H1 (cell line): ENCODE data around the gene CAMK2D. TPM values are rescaled to one million over a fixed set of nuclear protein-coding genes. Genes with fewer than 3 reads are reported as not detected.

Source experiments
- CTCF ChIA-PET: fragments of 300-600 bp; sonication (Branson Sonifier 250); formaldehyde crosslinking; loops from one replicate; lab custom pipeline; 2021; ENCODE audit not compliant: partially characterized antibody; lab: Charles Lee
- POLR2A ChIA-PET: fragments of 300-600 bp; sonication (Branson Sonifier 250); formaldehyde crosslinking; loops from one replicate; lab custom pipeline; 2021; ENCODE audit warnings: inconsistent platforms; ENCODE audit not compliant: partially characterized antibody; lab: Charles Lee
- DNase-seq, 2 experiments: peaks; one replicate each; pipeline versions ENCODE4 v3.0.0 to v3.0.0-alpha.2; 2010 to 2022; ENCODE audit warnings: low spot score in 2 of 2, low read depth in 1 of 2, mixed read lengths in 1 of 2
- FAIRE-seq: peaks from 2 replicates; lab custom pipeline; 2011; peaks lifted over from hg19 to GRCh38; lab: Jason Lieb, UNC
- H2AFZ ChIP-seq: 2 replicates; pipeline ENCODE4 v1.8.1; 2012; ENCODE audit warnings: low read length, inconsistent platforms
- H2AK5ac ChIP-seq: 2 replicates; pipeline ENCODE4 v1.6.1; 2013; ENCODE audit warnings: low read depth, low read length
- H2BK120ac ChIP-seq: replicated peaks from 2 replicates; pipeline ENCODE3; 2013; ENCODE audit warnings: low read depth, low read length, inconsistent platforms
- H2BK12ac ChIP-seq: 2 replicates; pipeline ENCODE4 v1.6.1; 2013; ENCODE audit warnings: low read depth, low read length
- H2BK15ac ChIP-seq: 2 replicates; pipeline ENCODE4 v1.6.1; 2013; ENCODE audit warnings: low read length
- H2BK20ac ChIP-seq: 2 replicates; pipeline ENCODE4 v1.6.1; 2013; ENCODE audit warnings: low read length
- H2BK5ac ChIP-seq: 2 replicates; pipeline ENCODE4 v1.6.1; 2013; ENCODE audit warnings: low read depth, low read length
- H3K14ac ChIP-seq: 2 replicates; pipeline ENCODE4 v1.6.1; 2013; ENCODE audit warnings: inconsistent platforms; ENCODE audit not compliant: insufficient read length
- H3K18ac ChIP-seq: 2 replicates; pipeline ENCODE4 v1.6.1; 2013; ENCODE audit warnings: low read length; ENCODE audit errors: extremely low read depth
- H3K23ac ChIP-seq: 2 replicates; pipeline ENCODE4 v1.6.1; 2013; ENCODE audit warnings: inconsistent platforms; ENCODE audit not compliant: insufficient read length
- H3K23me2 ChIP-seq: 2 replicates; pipeline ENCODE4 v1.6.1; 2013; ENCODE audit warnings: low read depth, low read length
- H3K27ac ChIP-seq: 2 replicates; pipeline ENCODE4 v1.6.1; 2011; ENCODE audit warnings: low read depth, low read length, inconsistent platforms
- H3K27me3 ChIP-seq, 4 experiments: replicated peaks in 1 of 4; 1 replicate in 1 of 4; 2 replicates in 3 of 4; pipeline versions ENCODE4 v1.6.1 to v1.8.1; 2011 to 2013; ENCODE audit warnings: low read length in 3 of 4, mild to moderate bottlenecking in 3 of 4, inconsistent platforms in 2 of 4, mixed read lengths in 2 of 4, moderate library complexity in 1 of 4; ENCODE audit not compliant: control insufficient read depth in 3 of 4, insufficient read depth in 3 of 4; ENCODE audit errors: extremely low read depth in 1 of 4
- H3K36me3 ChIP-seq, 4 experiments: 2 replicates each; pipeline versions ENCODE4 v1.6.1 to v1.8.1; 2011 to 2013; ENCODE audit warnings: mild to moderate bottlenecking in 4 of 4, low read length in 3 of 4, moderate library complexity in 2 of 4, control low read depth in 1 of 4, inconsistent platforms in 1 of 4; ENCODE audit not compliant: insufficient read depth in 4 of 4, control insufficient read depth in 2 of 4
- H3K4ac ChIP-seq: replicated peaks from 2 replicates; pipeline ENCODE3; 2013; ENCODE audit warnings: low read length, low read depth, mixed read lengths, inconsistent platforms; ENCODE audit not compliant: insufficient read length
- H3K4me1 ChIP-seq, 4 experiments: replicated peaks in 1 of 4; 1 replicate in 1 of 4; 2 replicates in 3 of 4; pipeline versions ENCODE4 v1.6.1 to v1.8.1; 2011 to 2013; ENCODE audit warnings: low read length in 3 of 4, inconsistent platforms in 2 of 4, mixed read lengths in 1 of 4; ENCODE audit not compliant: insufficient read depth in 4 of 4, control insufficient read depth in 3 of 4
- H3K4me2 ChIP-seq, 2 experiments: 2 replicates each; pipeline versions ENCODE4 v1.6.1 to v1.8.1; 2011 to 2013; ENCODE audit warnings: low read depth in 2 of 2, low read length in 2 of 2, control low read depth in 1 of 2, inconsistent platforms in 1 of 2, mild to moderate bottlenecking in 1 of 2; ENCODE audit not compliant: insufficient read depth in 1 of 2
- H3K4me3 ChIP-seq, 4 experiments: fragments of 200-600, 300-600 bp in 1 of 4; sonication (generic), shearing (Covaris generic), sonication (Bioruptor Twin) in 1 of 4; 2 replicates each; pipeline versions ENCODE4 v1.5.1 to v1.8.1; 2011 to 2016; ENCODE audit warnings: low read length in 4 of 4, low read depth in 3 of 4, control low read depth in 2 of 4, inconsistent platforms in 2 of 4, mild to moderate bottlenecking in 2 of 4, mixed read lengths in 1 of 4, moderate library complexity in 1 of 4; ENCODE audit not compliant: insufficient read depth in 2 of 4; ENCODE audit errors: extremely low read depth in 1 of 4
- H3K56ac ChIP-seq: replicated peaks from 2 replicates; pipeline ENCODE3; 2013; ENCODE audit warnings: low read depth, mild to moderate bottlenecking, mixed read lengths, low read length, inconsistent platforms; ENCODE audit not compliant: insufficient read length
- H3K79me1 ChIP-seq: 2 replicates; pipeline ENCODE4 v1.6.1; 2013; ENCODE audit warnings: low read depth, low read length, control low read depth
- H3K79me2 ChIP-seq, 2 experiments: 2 replicates each; pipeline versions ENCODE4 v1.6.1 to v1.8.1; 2012 to 2013; ENCODE audit warnings: low read length in 2 of 2, mild to moderate bottlenecking in 2 of 2, inconsistent platforms in 1 of 2; ENCODE audit not compliant: insufficient read depth in 2 of 2, control insufficient read depth in 1 of 2
- H3K9ac ChIP-seq, 4 experiments: replicated peaks in 1 of 4; 1 replicate in 1 of 4; 2 replicates in 3 of 4; pipeline versions ENCODE4 v1.6.1 to v1.8.1; 2011 to 2013; ENCODE audit warnings: low read depth in 3 of 4, low read length in 3 of 4, control low read depth in 2 of 4, mild to moderate bottlenecking in 2 of 4, moderate library complexity in 2 of 4, inconsistent platforms in 1 of 4; ENCODE audit errors: extremely low read depth in 1 of 4
- H3K9me3 ChIP-seq, 2 experiments: 2 replicates each; pipeline versions ENCODE4 v1.6.1 to v1.8.1; 2012 to 2013; ENCODE audit warnings: mild to moderate bottlenecking in 2 of 2, moderate library complexity in 2 of 2, control low read depth in 1 of 2, inconsistent platforms in 1 of 2, low read depth in 1 of 2, low read length in 1 of 2, mixed read lengths in 1 of 2; ENCODE audit not compliant: insufficient read depth in 2 of 2
- H4K20me1 ChIP-seq, 2 experiments: replicated peaks in 1 of 2; 2 replicates each; pipeline versions ENCODE3 to v1.8.1; 2011 to 2013; ENCODE audit warnings: inconsistent platforms in 2 of 2, low read length in 2 of 2, mild to moderate bottlenecking in 1 of 2; ENCODE audit not compliant: insufficient read depth in 2 of 2, control insufficient read depth in 1 of 2
- H4K5ac ChIP-seq: 2 replicates; pipeline ENCODE4 v1.6.1; 2013; ENCODE audit warnings: low read length, low read depth, mixed read lengths, inconsistent platforms; ENCODE audit not compliant: insufficient read length
- H4K8ac ChIP-seq: 2 replicates; pipeline ENCODE4 v1.8.0; 2013; ENCODE audit warnings: mild to moderate bottlenecking, moderate library complexity, low read length, inconsistent platforms; ENCODE audit not compliant: insufficient read depth; ENCODE audit errors: extremely low read depth
- H4K91ac ChIP-seq: replicated peaks from 2 replicates; pipeline ENCODE3; 2013; ENCODE audit warnings: low read length, mixed read lengths, inconsistent platforms; ENCODE audit not compliant: insufficient read length
- BCL11A ChIP-seq, 2 experiments: IDR thresholded peaks; one replicate each; pipeline ENCODE4 v1.6.1; 2011; ENCODE audit warnings: low read depth in 2 of 2, low read length in 2 of 2, mild to moderate bottlenecking in 2 of 2
- CHD2 ChIP-seq: IDR thresholded peaks from 2 replicates; pipeline ENCODE4 v1.6.1; 2012; ENCODE audit warnings: low read length, improper control_type of control experiment
- FOSL1 ChIP-seq: IDR thresholded peaks from 2 replicates; pipeline ENCODE4 v1.6.1; 2011; ENCODE audit warnings: mild to moderate bottlenecking, low read depth, low read length, moderate library complexity; ENCODE audit not compliant: insufficient read depth
- MAFK ChIP-seq: IDR thresholded peaks from 2 replicates; pipeline ENCODE4 v1.6.1; 2012; ENCODE audit warnings: low read depth, mild to moderate bottlenecking, improper control_type of control experiment, low read length
- SIX5 ChIP-seq: IDR thresholded peaks from 2 replicates; pipeline ENCODE4 v1.6.1; 2011; ENCODE audit warnings: mild to moderate bottlenecking, low read depth, low read length
- TAF7 ChIP-seq: optimal IDR thresholded peaks from 2 replicates; pipeline ENCODE3; 2011; ENCODE audit warnings: low read depth, mild to moderate bottlenecking, inconsistent platforms, low read length, moderate library complexity, borderline replicate concordance
- TEAD4 ChIP-seq: IDR thresholded peaks from 2 replicates; pipeline ENCODE4 v1.6.1; 2012; ENCODE audit warnings: low read depth, low read length, inconsistent platforms, mixed read lengths
- WGBS, 2 experiments: shearing (Covaris generic) in 1 of 2; methylation state at CpG; one replicate each; pipeline versions ENCODE4 v1.1.6 to v1.1.7; 2013 to 2015; ENCODE audit warnings: low lambda C conversion rate in 2 of 2, mixed read lengths in 2 of 2, inconsistent platforms in 1 of 2, low coverage in 1 of 2, missing lambda C conversion rate in 1 of 2; ENCODE audit not compliant: insufficient replicate concordance in 2 of 2, insufficient coverage in 1 of 2, insufficient read length in 1 of 2; ENCODE audit errors: extremely low coverage in 1 of 2, missing lambda C conversion rate in 1 of 2; 5-methylcytosine and 5-hydroxymethylcytosine counted together
- polyA plus RNA-seq, 7 experiments: library from polyadenylated mRNA; depleted of rRNA in 3 of 7; stranded (reverse) in 5 of 7; unstranded in 2 of 7; fragments of >200 nt in 5 of 7; fragments of 200-250 nt in 2 of 7; gene quantifications; 1 replicate in 5 of 7; 2 replicates in 1 of 7; 4 replicates in 1 of 7; pipeline versions ENCODE4 v1.2.1 to v1.2.3, GENCODE V29; 2011 to 2013; ENCODE audit warnings: missing spikeins in 2 of 7, mixed read lengths in 2 of 7
- total RNA-seq: library from RNA; stranded (reverse); fragmentation: NEBNext Ultra II Directional; extraction: Animal tissue kit (Norgen Biotek cat#: 25700); gene quantifications from 2 replicates; pipeline ENCODE4 v1.2.1, GENCODE V29; 2021

The CAMK2D gene
- total and polyA plus RNA-seq, 2 of the 8 experiments (the other 6 are each of a cell fraction or from before 2014, with no cell fraction given), result 3.2 to 7.0 TPM

- Histone ChIP-seq H3K4me2 (no peak overlapping the region), H4K20me1 (no peaks in the 10 kb centered on the region), H4K91ac (no peak overlapping the region), H3K36me3 (no peaks in the 10 kb centered on the region), H3K79me1 (no peaks in the 10 kb centered on the region), H3K4me3 (no peak overlapping the region), H2BK12ac (no peak overlapping the region), H3K9me3 (no peaks in the 10 kb centered on the region), H3K18ac (peak overlapping the region; percentile 13; the same call in 1 of the 2 replicates), H3K14ac (no peak overlapping the region), H2BK5ac (no peak overlapping the region), H4K8ac (no peak overlapping the region), H2AK5ac (no peak overlapping the region), H3K4me1 (no peaks in the 10 kb centered on the region), H2AFZ (no peak overlapping the region), H3K23me2 (no peaks in the 10 kb centered on the region), H3K79me2 (no peaks in the 10 kb centered on the region), H4K5ac (no peak overlapping the region), H3K27me3 (no peaks in the 10 kb centered on the region), H2BK120ac (no peak overlapping the region), H2BK15ac (no peak overlapping the region), H3K27ac (no peak overlapping the region), H3K4ac (no peak overlapping the region), H2BK20ac (no peak overlapping the region; the same call in 1 of the 2 replicates), H3K9ac (no peak overlapping the region), H3K23ac (no peak overlapping the region), H3K56ac (no peak overlapping the region)
- TF ChIP-seq SIX5, result no peak
- no peak for TF ChIP-seq MAFK
- TF ChIP-seq TAF7, result no peak
- no peak for TF ChIP-seq FOSL1
- TF ChIP-seq CHD2, result no peak
- no peak for TF ChIP-seq BCL11A (IDR thresholded peaks at IDR 0.05; ENCODE audit: low read depth in 2 of 2, low read length in 2 of 2)
- TF ChIP-seq TEAD4, result no peak
- 78% methylated on average over 8 of the region's 8 CpGs; no CpG with 5 or more reads in 1 of the 2 experiments for WGBS, 2 experiments
- CTCF ChIA-PET, result interaction anchor here (0.6 to 1.5 kb wide), 2 partner anchors 55 to 157 kb away, joined by 3 to 6 read pairs; no protein-coding TSS in a partner anchor
- FAIRE-seq (no peak), DNase-seq (no peak)
- POLR2A ChIA-PET, result no interaction called here
Measured at GRCh38 chr4:113602646-113603228, 158.8 kb downstream of the CAMK2D start.
